Right hindlimb (tissue), 1 donor: ENCODE data around the gene MBP.
"Not testable (repeated sequence)": the region's sequence is repeated elsewhere in the genome, so short reads cannot be mapped to it uniquely, and the experiment has no call there.

Source experiments
- DNase-seq: peaks from one replicate; pipeline ENCODE4 v3.0.0-alpha.2; 2018

Gene MBP

GRCh38 chr18:76982038-76982437, 150.5 kb downstream of the MBP start:
- peak; percentile 6 for DNase-seq

GRCh38 chr18:76981396-76981968, 151.1 kb downstream of the MBP start:
- peak; percentile 24 for DNase-seq

GRCh38 chr18:76980663-76981395, 151.8 kb downstream of the MBP start:
- DNase-seq, result peak; percentile 17

- peak; percentile 12 for DNase-seq
Measured at GRCh38 chr18:76979906-76980305, 152.7 kb downstream of the MBP start.

GRCh38 chr18:76979111-76979751, 153.4 kb downstream of the MBP start:
- DNase-seq, result peak; percentile 5

GRCh38 chr18:76978616-76979015, 154.0 kb downstream of the MBP start:
- no peak for DNase-seq

- DNase-seq, result peak; percentile 26
Measured at GRCh38 chr18:76977684-76978232, 154.8 kb downstream of the MBP start.

- DNase-seq, result peak; percentile 33
Measured at GRCh38 chr18:76977108-76977621, 155.4 kb downstream of the MBP start.

- DNase-seq, result no peak
Measured at GRCh38 chr18:76975577-76976110, 156.9 kb downstream of the MBP start.

GRCh38 chr18:76974386-76974785, 158.2 kb downstream of the MBP start:
- DNase-seq, result no peak

- no peak for DNase-seq
Measured at GRCh38 chr18:76973520-76974266, 158.9 kb downstream of the MBP start.

GRCh38 chr18:76972846-76973519, 159.6 kb downstream of the MBP start:
- no peak for DNase-seq

GRCh38 chr18:76972241-76972640, 160.3 kb downstream of the MBP start:
- DNase-seq, result no peak

- DNase-seq, result no peak
Measured at GRCh38 chr18:76970770-76971559, 161.6 kb downstream of the MBP start.

GRCh38 chr18:76967721-76968472, 164.7 kb downstream of the MBP start:
- DNase-seq, result no peak

GRCh38 chr18:76967299-76967698, 165.3 kb downstream of the MBP start:
- not testable (repeated sequence) for DNase-seq

- DNase-seq, result not testable (repeated sequence)
Measured at GRCh38 chr18:76965555-76966151, 166.9 kb downstream of the MBP start.

- no peak for DNase-seq
Measured at GRCh38 chr18:76963936-76964335, 168.6 kb downstream of the MBP start.

- no peak for DNase-seq
Measured at GRCh38 chr18:76962851-76963250, 169.7 kb downstream of the MBP start.

GRCh38 chr18:76960528-76961035, 172.0 kb downstream of the MBP start:
- no peak for DNase-seq
